OCI-M1 (cell line): Measurements from ENCODE around the gene DNAJC11.
"Not testable (repeated sequence)": the region's sequence is repeated elsewhere in the genome, so short reads cannot be mapped to it uniquely, and the experiment has no call there.

Experiments used
- DNase-seq: peaks from one replicate; lab custom pipeline; 2025; lab: John Stamatoyannopoulos, UW

The DNAJC11 gene, protein sequence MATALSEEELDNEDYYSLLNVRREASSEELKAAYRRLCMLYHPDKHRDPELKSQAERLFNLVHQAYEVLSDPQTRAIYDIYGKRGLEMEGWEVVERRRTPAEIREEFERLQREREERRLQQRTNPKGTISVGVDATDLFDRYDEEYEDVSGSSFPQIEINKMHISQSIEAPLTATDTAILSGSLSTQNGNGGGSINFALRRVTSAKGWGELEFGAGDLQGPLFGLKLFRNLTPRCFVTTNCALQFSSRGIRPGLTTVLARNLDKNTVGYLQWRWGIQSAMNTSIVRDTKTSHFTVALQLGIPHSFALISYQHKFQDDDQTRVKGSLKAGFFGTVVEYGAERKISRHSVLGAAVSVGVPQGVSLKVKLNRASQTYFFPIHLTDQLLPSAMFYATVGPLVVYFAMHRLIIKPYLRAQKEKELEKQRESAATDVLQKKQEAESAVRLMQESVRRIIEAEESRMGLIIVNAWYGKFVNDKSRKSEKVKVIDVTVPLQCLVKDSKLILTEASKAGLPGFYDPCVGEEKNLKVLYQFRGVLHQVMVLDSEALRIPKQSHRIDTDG

DNA sequence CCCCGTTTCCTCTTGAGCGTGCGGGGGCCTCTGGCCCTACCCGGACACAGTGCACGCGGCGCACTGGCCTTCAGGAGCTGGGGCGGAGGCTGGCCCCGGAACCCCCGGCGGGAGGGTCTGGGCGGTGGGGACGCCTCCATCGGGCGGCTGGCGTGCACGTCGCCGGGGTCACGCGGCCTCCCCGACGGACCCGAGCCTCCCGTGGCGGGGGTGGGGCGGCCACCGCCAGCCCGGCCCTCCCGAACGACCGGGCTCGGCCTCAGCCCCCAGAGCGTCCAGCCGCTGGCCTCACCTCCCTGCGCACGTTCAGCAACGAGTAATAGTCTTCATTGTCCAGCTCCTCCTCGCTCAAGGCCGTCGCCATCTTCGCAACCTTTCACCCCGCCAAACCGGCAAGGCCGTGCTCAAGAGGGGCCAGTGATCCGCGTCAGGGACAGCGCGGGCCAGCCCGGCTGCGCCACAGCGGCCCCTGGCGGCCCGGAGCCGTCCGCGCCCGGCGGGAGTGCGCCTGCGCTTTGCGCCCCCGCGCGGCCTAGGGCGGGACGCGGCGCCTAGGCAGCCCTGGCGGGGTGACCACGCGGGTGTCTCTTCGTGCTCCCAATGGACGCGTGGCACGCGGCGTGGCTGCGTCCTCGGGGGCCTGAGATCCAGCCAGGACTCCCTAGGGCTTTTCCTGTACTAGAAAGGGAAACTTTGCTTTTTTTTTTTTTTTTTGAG is at the start of gene DNAJC11:
Gene DNAJC11, minus strand, starts transcription at position 380 of the 717 bp plus-strand sequence. Its CDS starts 16 bp downstream, at position 364.
- peak; percentile 93 for DNase-seq

DNA sequence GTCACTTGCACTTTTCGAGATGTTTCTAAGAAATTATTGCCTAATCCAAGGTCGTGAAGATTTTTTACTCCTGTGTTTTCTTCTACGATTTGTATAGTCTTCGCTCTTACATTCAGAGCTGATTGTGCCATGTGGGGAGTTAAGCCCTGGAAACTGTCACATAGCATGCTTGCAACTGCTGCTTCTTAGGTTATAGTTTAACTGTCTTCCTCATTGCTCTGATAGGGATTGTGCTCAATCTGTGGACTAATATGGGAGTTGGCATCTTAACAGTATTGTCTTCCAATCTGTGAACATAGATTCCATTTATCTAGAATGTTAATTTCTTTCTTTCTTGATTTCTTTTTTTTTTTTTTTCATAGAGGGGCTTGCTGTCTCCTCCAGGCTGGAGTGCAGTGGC is 48.9 kb upstream of the DNAJC11 start:
- DNase-seq: no peak

DNA sequence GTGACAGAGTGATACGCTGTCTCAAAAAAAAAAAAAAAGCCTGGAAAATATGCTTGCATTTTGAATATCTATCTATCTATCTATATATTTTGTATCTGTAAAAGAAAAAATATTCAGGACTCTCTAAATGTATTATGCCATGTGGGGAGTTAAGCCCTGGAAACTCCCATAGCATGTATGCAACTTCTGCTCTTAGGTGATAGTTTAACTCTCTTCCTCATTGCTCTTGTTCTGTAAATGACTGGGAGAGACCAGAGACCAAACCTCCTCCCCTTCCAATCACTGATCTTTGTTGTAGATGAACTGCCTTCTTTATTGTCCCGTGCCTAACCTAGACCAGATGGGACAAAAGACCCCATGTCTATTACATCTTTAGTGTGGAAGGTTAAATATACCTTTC is 46.1 kb upstream of the DNAJC11 start:
- DNase-seq: no peak

DNA sequence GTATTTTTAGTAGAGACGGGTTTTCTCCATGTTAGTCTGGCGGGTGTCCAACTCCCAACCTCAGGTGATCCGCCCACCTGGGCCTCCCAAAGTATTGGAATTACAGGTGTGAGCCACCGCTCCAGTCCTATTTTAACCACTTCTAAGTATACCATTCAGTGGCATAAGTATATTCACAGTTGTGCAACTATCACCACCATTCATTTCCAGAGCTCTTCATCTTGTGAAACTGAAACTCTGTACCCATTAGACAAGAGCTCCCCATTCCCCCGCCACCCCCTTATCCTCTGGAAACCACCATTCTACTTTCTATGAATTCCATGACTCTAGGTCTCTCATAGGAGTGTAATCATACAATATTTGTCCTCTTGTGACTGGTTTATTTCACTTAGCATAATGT is 43.5 kb upstream of the DNAJC11 start:
- no peak for DNase-seq

DNA sequence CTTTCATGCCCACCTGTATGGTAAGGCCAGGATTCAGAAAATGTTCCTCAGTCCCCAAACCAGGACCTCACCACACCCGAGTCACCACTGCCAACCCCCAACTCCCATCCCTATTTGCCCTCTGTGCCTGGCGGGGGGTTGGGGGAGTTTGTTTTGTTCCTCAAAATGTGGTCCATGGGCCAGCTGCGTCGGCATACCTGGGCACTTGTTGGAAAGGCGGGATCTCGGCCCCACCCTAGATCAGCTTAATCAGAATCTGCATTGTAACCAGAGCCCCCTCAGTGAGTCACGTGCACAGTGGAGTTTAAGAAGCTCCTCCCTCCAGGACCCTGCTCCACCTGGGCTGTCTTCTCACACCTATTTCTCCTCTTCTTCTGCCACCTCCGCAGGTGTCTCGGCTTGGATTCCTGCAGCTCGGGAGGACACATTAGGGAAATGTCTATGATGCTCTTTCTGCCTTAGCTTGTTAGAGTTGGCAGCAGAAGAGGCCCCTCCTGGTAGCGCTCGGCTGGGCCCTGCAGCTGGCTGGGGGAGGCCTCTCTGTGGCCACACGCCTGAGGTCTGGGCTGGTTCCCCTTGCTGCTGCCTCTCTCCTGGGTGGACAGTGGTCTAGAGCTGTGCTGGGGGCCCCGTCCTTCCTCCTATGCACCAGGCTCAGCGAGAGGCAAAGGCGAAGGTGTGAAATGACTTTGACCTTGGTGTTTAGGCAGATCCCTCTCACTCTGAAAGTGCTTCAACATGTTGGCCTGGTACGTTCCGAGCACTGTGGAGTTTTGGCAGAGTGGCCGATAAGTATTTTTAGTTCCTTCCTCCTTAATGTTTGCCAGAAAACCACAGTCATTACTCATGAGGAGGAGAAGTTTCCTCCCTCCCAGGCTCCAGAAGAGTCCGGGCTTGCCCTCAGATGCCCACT is 41.8 kb upstream of the DNAJC11 start:
- peak; percentile 85 for DNase-seq

DNA sequence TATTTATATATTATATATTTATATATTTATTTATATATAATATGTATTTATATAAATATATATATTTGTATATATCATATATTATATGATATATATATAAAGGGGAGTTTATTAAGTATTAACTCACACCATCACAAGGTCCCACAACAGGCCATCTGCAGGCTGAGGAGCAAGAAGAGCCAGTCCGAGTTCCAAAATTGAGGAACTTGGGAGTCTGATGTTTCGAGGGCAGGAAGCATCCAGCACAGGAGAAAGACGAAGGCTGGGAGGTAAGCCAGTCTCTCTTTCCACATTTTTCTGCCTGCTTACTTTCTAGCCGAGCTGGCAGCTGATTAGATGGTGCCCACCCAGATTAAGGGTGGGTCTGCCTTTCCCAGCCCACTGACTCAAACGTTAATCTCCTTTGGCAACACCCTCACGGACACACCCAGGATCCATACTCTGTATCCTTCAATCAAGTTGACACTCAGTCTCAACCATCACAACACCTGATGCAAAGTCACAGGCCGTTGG is 41.1 kb upstream of the DNAJC11 start:
- DNase-seq: peak; percentile 37

DNA sequence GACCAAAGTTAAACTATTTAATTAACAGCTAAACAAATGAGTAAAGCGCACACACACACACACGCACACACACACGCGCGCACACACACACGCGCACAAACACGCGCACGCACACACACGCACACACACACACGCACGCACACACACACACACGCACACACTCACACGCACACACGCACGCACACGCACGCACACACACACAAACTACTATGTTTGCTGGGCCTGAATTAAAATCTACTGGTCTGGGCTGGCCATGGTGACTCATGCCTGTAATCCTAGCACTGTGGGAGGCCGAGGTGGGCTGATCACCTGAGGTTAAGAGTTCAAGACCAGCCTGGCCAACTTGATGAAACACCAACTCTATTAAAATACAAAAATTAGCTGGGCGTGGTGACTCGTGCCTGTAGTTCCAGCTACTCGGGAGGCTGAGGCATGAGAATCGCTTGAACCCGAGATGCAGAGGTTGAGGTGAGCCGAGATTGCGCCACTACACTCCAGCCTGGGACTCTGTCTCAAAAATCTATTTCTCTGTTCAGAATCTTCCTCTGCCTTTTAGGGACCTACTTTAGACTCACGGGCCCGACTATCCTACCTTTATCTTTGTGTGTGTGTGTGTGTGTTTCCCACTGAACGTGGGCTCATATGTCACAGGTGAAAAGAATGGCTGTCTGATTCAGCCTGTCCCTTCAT is 37.5 kb upstream of the DNAJC11 start:
- DNase-seq: no peak

DNA sequence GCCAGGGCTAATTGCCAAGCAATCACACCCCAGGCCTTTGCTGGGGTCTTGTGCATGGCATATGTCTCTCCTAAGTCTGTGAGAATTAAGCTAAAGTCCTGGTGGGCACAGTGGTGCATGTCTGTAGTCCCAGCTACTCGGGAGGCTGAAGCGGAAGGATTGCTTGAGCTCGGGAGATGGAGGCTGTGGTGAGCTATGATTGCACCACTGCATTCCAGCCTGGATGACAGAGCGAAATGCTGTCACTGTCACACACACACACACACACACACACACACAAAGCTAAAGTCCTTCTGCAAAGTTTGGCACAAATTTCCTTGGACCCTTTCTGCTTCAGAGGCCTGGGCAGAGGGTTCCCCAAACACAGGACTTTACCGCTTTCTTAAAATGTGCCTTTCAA is 31.3 kb upstream of the DNAJC11 start:
- DNase-seq: no peak

DNA sequence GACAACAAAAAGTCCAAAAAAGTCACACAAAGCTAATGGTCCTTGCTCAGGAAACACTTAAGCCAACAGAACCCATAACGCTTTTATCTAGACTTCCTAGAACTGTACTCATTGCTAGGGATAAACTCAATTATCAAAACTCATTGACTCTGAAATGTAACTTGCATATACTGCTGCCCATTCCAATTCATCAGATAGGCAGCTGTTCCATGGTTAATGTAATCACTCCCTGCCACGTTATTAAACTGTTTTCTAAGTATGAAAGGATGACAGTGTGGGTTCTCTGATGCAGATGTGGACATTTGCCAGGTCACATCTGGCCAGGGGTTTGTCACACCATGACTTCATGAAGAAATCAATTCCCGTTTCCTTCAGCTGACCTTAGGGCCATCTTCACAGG is 30.3 kb upstream of the DNAJC11 start:
- peak; percentile 37 for DNase-seq

DNA sequence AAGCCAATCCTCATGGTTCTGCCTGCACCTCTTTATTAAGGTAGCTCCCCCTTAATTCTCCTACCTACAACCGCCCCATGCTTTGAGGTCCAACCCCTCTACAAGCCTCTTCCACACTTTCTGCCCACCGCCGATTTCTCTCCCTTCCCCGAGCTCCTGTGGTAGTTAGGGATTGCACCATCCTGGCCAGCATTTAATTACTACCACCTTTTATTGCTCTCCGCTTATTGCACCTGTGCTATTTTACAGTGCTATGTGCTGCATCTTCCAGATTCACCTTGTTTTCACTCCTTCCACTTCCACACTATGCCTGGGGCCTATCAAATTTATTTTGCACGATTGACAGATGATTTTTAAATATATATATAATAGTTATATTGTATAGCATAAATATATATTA is 29.3 kb upstream of the DNAJC11 start:
- no peak for DNase-seq

DNA sequence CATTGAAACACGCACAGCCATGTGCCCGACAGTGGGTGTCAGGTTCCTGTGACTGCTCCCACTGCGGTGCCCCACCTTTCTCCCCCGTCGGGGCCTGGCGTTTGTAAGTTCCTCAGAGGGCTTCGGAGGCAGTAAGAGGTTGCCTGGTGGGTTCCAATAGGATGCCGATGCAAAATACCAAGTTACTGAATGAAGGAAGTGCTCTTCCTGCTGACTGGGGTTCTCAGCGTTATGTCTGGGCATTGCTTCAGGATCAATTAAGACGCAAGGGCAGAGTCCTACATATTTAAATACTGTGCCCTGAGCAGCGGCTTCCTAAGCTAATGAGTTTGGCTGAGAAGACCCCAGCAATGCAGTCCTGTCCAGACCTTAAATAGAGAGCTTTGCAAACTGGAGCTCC is 28.9 kb upstream of the DNAJC11 start:
- DNase-seq: no peak

DNA sequence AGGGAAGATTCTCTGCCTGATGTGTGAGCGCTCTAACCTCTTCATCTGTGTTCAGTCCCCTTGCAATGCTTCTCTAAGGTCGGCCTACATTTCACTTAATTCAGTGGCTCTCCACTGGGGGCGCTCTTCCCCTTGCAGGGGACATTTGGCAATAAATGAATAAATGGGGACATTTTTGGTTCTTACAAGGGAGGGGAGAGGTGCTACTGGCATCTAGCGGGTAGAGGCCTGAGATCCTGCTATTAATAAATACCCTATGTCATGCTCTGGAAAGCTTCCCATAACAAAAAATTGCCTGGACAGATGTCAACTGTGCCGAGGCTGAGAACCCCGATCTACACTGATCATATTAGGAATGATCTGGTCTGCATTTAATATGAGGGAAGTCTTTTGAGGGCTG is 25.9 kb upstream of the DNAJC11 start:
- peak; percentile 86 for DNase-seq

DNA sequence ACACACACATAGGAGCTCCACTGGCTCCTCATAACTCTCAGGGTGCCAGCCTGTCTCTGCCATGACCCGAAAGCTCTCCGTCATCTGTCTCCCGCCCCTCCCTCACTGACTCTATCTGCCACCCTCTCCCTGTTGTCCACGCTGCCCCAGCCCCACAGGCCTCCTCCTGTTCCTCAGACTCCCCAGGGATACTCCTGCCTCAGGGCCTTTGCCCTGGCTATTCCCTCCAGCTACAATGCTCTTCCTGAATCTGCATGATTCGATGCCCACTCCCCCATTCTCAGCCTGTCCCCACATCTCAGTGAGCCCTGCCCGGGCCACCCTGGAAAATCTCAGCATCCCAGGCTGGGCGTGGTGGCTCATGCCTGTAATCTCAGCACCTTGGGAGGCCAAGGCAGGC is 24.6 kb upstream of the DNAJC11 start:
- DNase-seq: no peak

DNA sequence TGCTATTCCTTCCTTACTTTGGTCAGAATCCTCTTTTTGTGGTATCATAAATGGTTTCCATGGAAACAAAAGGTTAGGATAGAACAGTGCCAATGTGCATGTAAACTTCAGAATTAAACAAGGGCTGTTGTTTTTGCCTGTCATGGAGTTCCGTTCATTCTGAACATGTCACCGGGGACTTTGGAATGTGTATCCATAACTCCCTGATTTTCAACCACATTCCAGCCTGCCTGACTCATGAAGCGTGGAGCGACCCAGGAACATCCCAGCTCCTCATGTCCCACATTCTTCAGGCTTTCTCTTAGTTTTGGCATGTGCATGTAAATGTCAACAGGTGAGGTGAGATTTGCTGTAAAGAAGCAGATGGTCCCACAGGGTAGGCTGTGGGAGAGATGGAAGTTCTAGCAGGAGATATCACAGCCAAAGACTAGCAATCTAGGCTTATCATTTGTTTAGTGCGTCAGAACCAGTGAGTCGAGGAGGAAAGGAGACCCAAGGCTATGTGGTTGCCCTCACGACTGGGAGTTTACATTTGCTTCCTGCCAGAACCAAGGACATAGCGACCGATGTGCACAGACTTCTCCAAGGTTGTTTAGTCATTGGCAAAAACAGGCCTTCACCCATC is 23.0 kb upstream of the DNAJC11 start:
- DNase-seq: no peak

DNA sequence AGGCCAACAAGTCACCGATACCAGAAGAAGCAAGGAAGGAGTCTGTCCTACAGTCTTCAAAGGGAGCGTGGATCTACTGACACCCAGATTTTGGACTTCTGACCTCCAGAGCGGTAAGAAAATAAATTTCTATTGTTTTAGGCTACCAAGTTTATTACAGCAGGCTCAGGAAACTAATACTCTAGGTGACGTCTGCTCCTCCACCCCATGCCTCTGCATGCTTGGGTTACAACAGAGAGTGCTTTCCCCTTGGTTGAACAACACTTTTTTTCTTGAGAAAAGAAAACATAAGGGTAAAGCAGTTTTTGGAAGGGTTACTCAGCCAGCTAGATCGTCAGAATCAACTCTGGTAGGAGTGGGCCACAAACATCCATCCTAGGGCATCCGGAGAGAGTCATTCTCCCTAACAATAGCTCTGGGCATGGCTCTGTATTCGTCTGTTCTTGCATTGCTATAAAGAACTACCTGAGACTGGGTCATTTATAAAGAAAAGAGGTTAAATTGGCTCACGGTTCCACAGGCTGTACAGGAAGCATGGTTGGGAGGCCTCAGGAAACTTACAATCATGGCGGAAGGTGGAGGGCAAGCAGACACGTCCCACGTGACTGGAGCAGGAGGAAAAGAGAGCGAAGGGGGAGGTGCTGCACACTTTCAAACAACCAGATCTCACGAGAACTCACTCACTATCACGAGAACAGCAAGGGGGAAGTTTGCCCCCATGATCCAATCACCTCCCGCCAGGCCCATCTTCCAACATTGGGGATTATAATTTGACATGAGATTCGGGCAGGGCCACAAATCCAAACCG is 22.2 kb upstream of the DNAJC11 start:
- peak; percentile 26 for DNase-seq

DNA sequence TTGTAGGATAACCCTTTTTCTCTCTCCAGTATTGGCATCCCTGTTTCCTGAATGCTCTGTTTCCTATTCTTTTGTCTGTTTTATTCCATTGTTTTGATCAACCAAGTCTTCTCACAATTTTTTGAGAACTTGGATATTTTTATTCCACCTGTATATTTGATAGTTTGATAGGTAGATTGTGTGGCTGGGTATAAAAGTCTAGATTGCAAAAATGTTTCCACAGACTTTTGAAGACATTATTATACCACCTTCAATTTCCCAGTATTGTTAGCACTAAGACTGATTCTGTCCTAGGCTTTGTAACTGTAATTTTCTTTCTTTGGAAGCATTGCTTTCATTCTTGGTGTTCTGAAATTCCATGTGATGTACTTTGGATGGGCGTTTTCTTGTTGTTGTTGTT is 9.6 kb upstream of the DNAJC11 start:
- DNase-seq: no peak

DNA sequence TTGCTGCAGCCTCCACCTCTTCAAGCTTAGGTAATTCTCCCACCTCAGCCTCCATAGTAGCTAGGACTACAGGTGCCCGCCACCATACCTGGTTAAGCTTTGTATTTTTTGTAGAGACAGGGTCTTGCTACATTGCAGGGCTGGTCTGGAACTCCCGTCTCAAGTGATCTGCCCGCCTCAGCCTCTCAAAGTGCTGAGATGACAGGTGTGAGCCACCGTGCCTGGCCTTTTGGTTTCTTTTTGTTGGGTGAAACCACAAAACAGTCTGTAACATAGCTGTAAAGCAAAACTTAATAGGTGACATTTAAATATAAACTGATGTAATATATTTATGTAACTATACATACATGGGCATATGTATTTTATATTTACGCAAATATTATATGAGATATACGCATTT is 3.1 kb upstream of the DNAJC11 start:
- DNase-seq: no peak

DNA sequence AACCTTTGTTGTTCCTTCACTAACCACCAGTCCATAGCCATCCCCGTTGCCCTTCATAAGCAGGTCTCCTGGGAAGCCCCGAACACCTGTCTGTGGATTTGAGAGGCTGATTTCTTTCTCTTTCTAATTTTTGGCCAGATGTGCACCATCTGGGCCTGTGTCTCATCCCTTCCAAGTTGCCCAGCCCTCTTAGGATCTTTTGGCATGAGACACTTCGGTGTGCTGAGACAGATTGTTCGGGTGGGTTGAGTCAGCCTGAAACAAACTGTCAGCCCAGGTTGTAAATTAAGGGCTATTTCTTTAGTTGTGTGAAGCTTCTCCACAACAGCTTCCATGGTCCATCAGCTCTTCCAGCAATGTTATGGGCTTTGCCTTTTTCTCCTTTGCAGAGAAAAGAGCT is 1.4 kb upstream of the DNAJC11 start:
- no peak for DNase-seq

DNA sequence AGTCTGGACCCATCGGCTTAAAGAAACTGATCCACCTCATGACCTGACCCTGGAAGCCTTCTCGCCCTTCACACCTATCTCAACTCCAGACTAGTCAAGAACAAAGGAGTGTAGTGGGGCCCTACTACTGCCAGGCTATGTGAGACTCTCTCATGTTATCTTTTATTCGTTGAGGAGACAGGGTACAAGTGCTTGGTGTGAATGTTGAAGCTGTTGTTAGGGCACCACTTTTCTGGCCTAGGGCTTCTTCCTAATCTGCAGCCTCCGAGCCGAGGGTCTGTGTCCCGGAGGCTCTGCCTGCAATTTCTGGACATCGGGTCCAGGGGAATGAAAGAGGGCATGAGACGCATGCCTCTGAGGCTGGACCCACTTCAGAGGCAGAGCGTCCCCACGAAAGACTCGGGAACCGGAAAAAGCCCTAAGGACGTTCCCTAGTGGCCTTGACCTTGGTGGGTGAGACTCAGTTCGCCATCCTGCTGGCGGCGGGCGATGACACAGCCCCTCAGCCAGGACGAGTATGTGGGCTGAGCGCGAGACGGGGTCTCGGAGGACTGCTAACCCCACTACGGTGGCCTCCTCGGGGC is 671 bp downstream of the DNAJC11 start:
- no peak for DNase-seq

DNA sequence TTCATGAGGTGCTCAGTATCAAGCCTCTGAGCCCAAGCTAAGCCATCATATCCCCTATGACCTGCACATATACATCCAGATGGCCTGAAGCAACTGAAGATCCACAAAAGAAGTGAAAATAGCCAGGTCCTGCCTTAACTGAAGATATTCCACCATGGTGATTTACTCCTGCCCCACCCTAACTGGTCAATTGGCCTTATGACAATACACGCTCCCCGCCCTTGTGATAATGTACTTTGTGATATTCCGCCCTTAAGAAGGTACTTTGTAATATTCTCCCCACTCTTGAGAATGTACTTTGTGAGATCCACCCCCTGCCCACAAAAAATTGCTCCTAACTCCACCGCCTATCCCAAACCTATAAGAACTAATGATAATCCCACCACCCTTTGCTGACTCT is 1.7 kb downstream of the DNAJC11 start:
- DNase-seq: not testable (repeated sequence)
